SK-N-SH treated with all-trans-retinoic acid at 6 μM for 48 hours (cell line): Measurements from ENCODE around the gene FBLN5.

Experiments used
- CSDC2 ChIP-seq: fragments of 250-450 bp; sonication (Bioruptor Pico); IDR thresholded peaks from 2 replicates; pipeline ENCODE4 v1.5.0; 2020; ENCODE audit warnings: mild to moderate bottlenecking, moderate library complexity
- ZFP3 ChIP-seq: fragments of 250-450 bp; sonication (Bioruptor Pico); IDR thresholded peaks from 2 replicates; pipeline ENCODE4 v1.5.0; 2020; ENCODE audit warnings: mild to moderate bottlenecking, moderate library complexity
- TF ChIP-seq, protein P1 (sequence below): fragments of 250-450 bp; sonication (Bioruptor Pico); IDR thresholded peaks from 2 replicates; pipeline ENCODE4 v1.8.0; 2021; ENCODE audit warnings: low read depth, mild to moderate bottlenecking, moderate library complexity, borderline replicate concordance

DNA sequence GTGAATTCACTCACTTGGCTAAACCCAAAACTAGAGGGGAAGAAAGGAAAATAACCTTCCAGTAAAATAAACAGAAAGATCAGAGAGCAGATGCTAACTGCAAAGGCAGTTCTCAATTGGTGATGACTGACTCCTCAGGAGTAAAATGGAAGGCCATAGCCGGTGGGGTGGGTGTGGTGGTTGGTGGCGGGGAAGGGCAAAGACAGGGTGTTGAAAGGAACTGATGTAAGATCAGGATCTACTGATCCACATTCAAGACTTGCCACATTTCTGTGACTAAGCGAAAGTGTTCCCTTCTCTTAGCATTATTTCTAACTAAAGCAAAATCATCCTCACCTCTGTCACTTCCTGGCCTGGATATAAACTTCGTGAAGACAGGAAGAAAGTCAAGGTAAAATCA, 53.8 kb downstream of the FBLN5 start:
- TF ChIP-seq ZFP3 (CRISPR knock-in tag) = no peak
- TF ChIP-seq, protein P1, sequence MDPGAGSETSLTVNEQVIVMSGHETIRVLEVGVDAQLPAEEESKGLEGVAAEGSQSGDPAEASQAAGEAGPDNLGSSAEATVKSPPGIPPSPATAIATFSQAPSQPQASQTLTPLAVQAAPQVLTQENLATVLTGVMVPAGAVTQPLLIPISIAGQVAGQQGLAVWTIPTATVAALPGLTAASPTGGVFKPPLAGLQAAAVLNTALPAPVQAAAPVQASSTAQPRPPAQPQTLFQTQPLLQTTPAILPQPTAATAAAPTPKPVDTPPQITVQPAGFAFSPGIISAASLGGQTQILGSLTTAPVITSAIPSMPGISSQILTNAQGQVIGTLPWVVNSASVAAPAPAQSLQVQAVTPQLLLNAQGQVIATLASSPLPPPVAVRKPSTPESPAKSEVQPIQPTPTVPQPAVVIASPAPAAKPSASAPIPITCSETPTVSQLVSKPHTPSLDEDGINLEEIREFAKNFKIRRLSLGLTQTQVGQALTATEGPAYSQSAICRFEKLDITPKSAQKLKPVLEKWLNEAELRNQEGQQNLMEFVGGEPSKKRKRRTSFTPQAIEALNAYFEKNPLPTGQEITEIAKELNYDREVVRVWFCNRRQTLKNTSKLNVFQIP (CRISPR knock-in tag) = no peak
- no peak for TF ChIP-seq CSDC2 (CRISPR knock-in tag)
